ENCODE results near the gene USP48. TPM values are rescaled to one million over a fixed set of nuclear protein-coding genes. Genes with fewer than 3 reads are reported as not detected.

Gene USP48
- total and polyA plus RNA-seq, 2 of the 4 experiments (the other 2 are of a cell fraction), result 24.7 to 25.0 TPM

GRCh38 chr1:21786640-21787039, 3.7 kb upstream of the USP48 start:
- Histone ChIP-seq H3K27ac (ENCODE audit: insufficient read depth, low read length) (no peak overlapping the region), H3K4me3 (ENCODE audit: insufficient read depth, low read depth, low read length) (no peak overlapping the region), H3K9me3 (ENCODE audit: control insufficient read depth, insufficient read depth, low read length) (no peaks in the 10 kb centered on the region), H3K14ac (replicated peaks; ENCODE audit: low read depth, low read length) (no peak overlapping the region), H4K91ac (ENCODE audit: insufficient read depth, low read depth, low read length) (no peak overlapping the region), H2BK15ac (ENCODE audit: low read depth, low read length) (no peak overlapping the region), H3K36me3 (ENCODE audit: control insufficient read depth, insufficient read depth, low read length) (no peaks in the 10 kb centered on the region), H3K4me2 (ENCODE audit: low read depth, low read length) (no peak overlapping the region), H3K23ac (ENCODE audit: low read depth, low read length) (no peak overlapping the region), H3K4ac (ENCODE audit: low read depth, low read length) (no peak overlapping the region), H2BK5ac (ENCODE audit: low read depth, low read length, poor library complexity, severe bottlenecking) (no peak overlapping the region), H3K4me1 (ENCODE audit: control insufficient read depth, insufficient read depth, low read length) (no peaks in the 10 kb centered on the region), H4K8ac (ENCODE audit: low read depth in 2 of 2, low read length in 2 of 2) (no peak overlapping the region), H4K20me1 (ENCODE audit: insufficient read depth, low read length) (peaks cover 6% of the 10 kb centered on the region), H4K5ac (ENCODE audit: low read depth, low read length) (no peak overlapping the region), H2AK5ac (ENCODE audit: low read depth, low read length) (no peak overlapping the region), H3K9me1 (ENCODE audit: insufficient read depth, low read length) (no peaks in the 10 kb centered on the region), H2BK20ac (ENCODE audit: low read depth, low read length) (no peak overlapping the region), H2AFZ (replicated peaks; ENCODE audit: low read length, poor library complexity) (no peak overlapping the region), H3K27me3 (ENCODE audit: control insufficient read depth, insufficient read depth, low read length) (no peaks in the 10 kb centered on the region), H3K18ac (ENCODE audit: low read depth, low read length) (no peak overlapping the region), H3K9ac (ENCODE audit: low read depth, low read length) (no peak overlapping the region), H3K56ac (ENCODE audit: extremely low read depth, insufficient read depth, low read length) (no peak overlapping the region), H3K79me1 (ENCODE audit: low read depth in 1 of 2, low read length in 2 of 2) (peaks cover 0 to 8% of the 10 kb centered on the region in 2 experiments; a peak in 3 of 4 replicates), H2AK9ac (replicated peaks; ENCODE audit: low read depth, low read length, poor library complexity) (no peak overlapping the region), H2BK120ac (ENCODE audit: low read depth, low read length) (no peak overlapping the region)
- TF ChIP-seq MXI1 (IDR thresholded peaks at IDR 0.05; ENCODE audit: borderline replicate concordance, low read depth, low read length), result no peak
- TF ChIP-seq CHD1 (IDR thresholded peaks at IDR 0.05; ENCODE audit: low read depth, low read length), result no peak
- TF ChIP-seq FOS (IDR thresholded peaks at IDR 0.05; ENCODE audit: low read depth, low read length), result no peak
- TF ChIP-seq POLR2A (IDR thresholded peaks at IDR 0.05; ENCODE audit: low read depth, low read length), result no peak
- TF ChIP-seq BHLHE40 (IDR thresholded peaks at IDR 0.05; ENCODE audit: low read depth, low read length), result no peak
- no peak for TF ChIP-seq RFX5 (IDR thresholded peaks at IDR 0.05; ENCODE audit: low read depth, low read length)
- no peak for TF ChIP-seq ELK1 (IDR thresholded peaks at IDR 0.05; ENCODE audit: borderline replicate concordance, low read depth, low read length)
- no peak for TF ChIP-seq NFE2L2 (IDR thresholded peaks at IDR 0.05; ENCODE audit: low read depth, low read length)
- no peak for TF ChIP-seq RCOR1 (IDR thresholded peaks at IDR 0.05; ENCODE audit: insufficient replicate concordance, low read length)
- no peak for TF ChIP-seq MAZ (IDR thresholded peaks at IDR 0.05; ENCODE audit: borderline replicate concordance, low read depth, low read length)
- no peak for TF ChIP-seq MAFK (IDR thresholded peaks at IDR 0.05; ENCODE audit: low read depth, low read length)
- TF ChIP-seq SMC3 (IDR thresholded peaks at IDR 0.05; ENCODE audit: low read depth, low read length), result no peak
- no peak for TF ChIP-seq RAD21 (IDR thresholded peaks at IDR 0.05; ENCODE audit: low read length)
- TF ChIP-seq CTCF (conservative IDR thresholded peaks at IDR 0.05; ENCODE audit: low read depth, low read length), result no peak
- in situ Hi-C loops (cut with MboI; ENCODE audit: low sequenced_read_pairs) (no loop called here), dilution Hi-C loops (cut with HindIII; ENCODE audit: low sequenced_read_pairs, unreplicated experiment) (no loop called here), intact Hi-C loops (cut with micrococcal nuclease) (loop anchor here (10.0 kb wide), 1 partner anchor 148 kb away; the partner anchor contains the start of gene HSPG2)
- CTCF ChIA-PET, result no interaction called here
- no TSS peak for BruUV-seq (replicated peaks)
- POLR2A ChIA-PET (ENCODE audit: unreplicated experiment), result no interaction called here
- ATAC-seq (ENCODE audit: low read depth) (no peak), DNase-seq (no peak)
- WGBS, 2 experiments (ENCODE audit: extremely low coverage in 2 of 2, insufficient read length in 1 of 2), result 86% methylated on average over 1 of the region's 2 CpGs; no CpG with 5 or more reads in 1 of the 2 experiments

All from IMR-90 (cell line).